Measurements from ENCODE around the gene POLE.

POLE gene

GRCh38 chr12:132659146-132659545 lies 28.0 kb downstream of the POLE start:
- TF ChIP-seq CTCF (IDR thresholded peaks at IDR 0.05) (no peak), ZFX (IDR thresholded peaks at IDR 0.05; ENCODE audit: borderline replicate concordance) (no peak)
- H3K27ac ChIP-seq, result no peak overlapping the region

GRCh38 chr12:132658149-132658894 lies 28.8 kb downstream of the POLE start:
- TF ChIP-seq ZFX (IDR thresholded peaks at IDR 0.05; ENCODE audit: borderline replicate concordance) (no peak), CTCF (IDR thresholded peaks at IDR 0.05) (no peak)
- H3K27ac ChIP-seq, result no peak overlapping the region

GRCh38 chr12:132657004-132657727 lies 30.0 kb downstream of the POLE start:
- H3K27ac ChIP-seq, result no peak overlapping the region

GRCh38 chr12:132653567-132654290 lies 33.4 kb downstream of the POLE start:
- no peak for TF ChIP-seq ZFX (IDR thresholded peaks at IDR 0.05; ENCODE audit: borderline replicate concordance)
- no peak for TF ChIP-seq CTCF (IDR thresholded peaks at IDR 0.05)
- no peak overlapping the region for H3K27ac ChIP-seq

More at GRCh38 chr12:132657004-132657727, 30.0 kb downstream of the POLE start:
- TF ChIP-seq CTCF (IDR thresholded peaks at IDR 0.05) (no peak), ZFX (IDR thresholded peaks at IDR 0.05; ENCODE audit: borderline replicate concordance) (no peak)

GRCh38 chr12:132651444-132652100 lies 35.6 kb downstream of the POLE start:
- TF ChIP-seq CTCF (IDR thresholded peaks at IDR 0.05) (no peak), ZFX (IDR thresholded peaks at IDR 0.05; ENCODE audit: borderline replicate concordance) (no peak)
- H3K27ac ChIP-seq, result no peak overlapping the region

GRCh38 chr12:132649226-132649945 lies 37.8 kb downstream of the POLE start:
- TF ChIP-seq CTCF (IDR thresholded peaks at IDR 0.05) (no peak), ZFX (IDR thresholded peaks at IDR 0.05; ENCODE audit: borderline replicate concordance) (no peak)
- H3K27ac ChIP-seq, result no peak overlapping the region

Measured in 22Rv1 (cell line).